ENCODE measurements around the gene MRPL45. TPM values are rescaled to one million over a fixed set of nuclear protein-coding genes. Genes with fewer than 3 reads are reported as not detected.

The MRPL45 gene
- total RNA-seq = 32.8 and 34.3 TPM in 2 replicates

GRCh38 chr17:38296834-38297517, at the start of gene MRPL45:
Gene MRPL45, plus strand, starts transcription at chr17:38297168. Its CDS starts 16 bp downstream, at chr17:38297184.

GRCh38 chr17:38343608-38344419, 46.8 kb downstream of the MRPL45 start, which contains the start of gene GPR179:
Gene GPR179, minus strand, starts transcription at chr17:38343956. Its CDS starts 167 bp downstream, at chr17:38343789.

GRCh38 chr17:38351412-38352222, 54.6 kb downstream of the MRPL45 start, which contains the start of gene SOCS7:
Gene SOCS7, plus strand, starts transcription at chr17:38351844. Its CDS starts 209 bp downstream, at chr17:38352053.

Other genes starting within 250 kb of the MRPL45 start
- gene TBC1D3C, start 228.5 kb upstream of the MRPL45 start, total RNA-seq = not detected in 2 replicates
- not detected in 2 replicates for gene TBC1D3E, start 169.2 kb upstream of the MRPL45 start, total RNA-seq
- not detected in 2 replicates for gene TBC1D3, start 104.6 kb upstream of the MRPL45 start, total RNA-seq
- not detected in 2 replicates for gene GPR179, start 46.8 kb downstream of the MRPL45 start, total RNA-seq
- 7.7 and 9.5 TPM in 2 replicates for gene SOCS7, start 54.7 kb downstream of the MRPL45 start, total RNA-seq
- 36.4 and 67.6 TPM in 2 replicates for gene ARHGAP23, start 131.3 kb downstream of the MRPL45 start, total RNA-seq